Neutrophil (primary cell): ENCODE data around the gene ERN1.

Experiments used
- H3K27ac ChIP-seq: fragments of 200-600 bp; sonication (generic); 2 replicates; pipeline ENCODE4 v1.5.1; 2016; ENCODE audit warnings: mild to moderate bottlenecking, moderate library complexity
- H3K27me3 ChIP-seq: fragments of 200-600 bp; sonication (generic); 2 replicates; pipeline ENCODE4 v1.6.0; 2016; ENCODE audit warnings: mild to moderate bottlenecking
- H3K36me3 ChIP-seq: fragments of 200-600 bp; sonication (generic); 2 replicates; pipeline ENCODE4 v1.5.1; 2017
- H3K4me1 ChIP-seq, 2 experiments: fragments of 200-600 bp in 1 of 2; sonication (generic) in 1 of 2; 1 replicate in 1 of 2; 2 replicates in 1 of 2; pipeline versions ENCODE4 v1.5.1 to v1.6.1; 2013 to 2016; ENCODE audit warnings: low read depth in 1 of 2, low read length in 1 of 2, mild to moderate bottlenecking in 1 of 2, moderate library complexity in 1 of 2; ENCODE audit not compliant: control insufficient read depth in 1 of 2, insufficient read depth in 1 of 2
- H3K4me3 ChIP-seq, 2 experiments: fragments of 200-600 bp in 1 of 2; sonication (generic) in 1 of 2; 1 replicate in 1 of 2; 2 replicates in 1 of 2; pipeline ENCODE4 v1.5.1; 2013 to 2016; ENCODE audit warnings: low read depth in 1 of 2, low read length in 1 of 2, mild to moderate bottlenecking in 1 of 2, moderate library complexity in 1 of 2
- H3K9me3 ChIP-seq: fragments of 200-600 bp; sonication (generic); 2 replicates; pipeline ENCODE4 v1.5.1; 2016
- TF ChIP-seq, protein P1 (sequence below): fragments of 200-600 bp; sonication (generic); IDR thresholded peaks from 2 replicates; pipeline ENCODE4 v1.5.1; 2016; ENCODE audit warnings: antibody characterized with exemption

ERN1 gene

DNA sequence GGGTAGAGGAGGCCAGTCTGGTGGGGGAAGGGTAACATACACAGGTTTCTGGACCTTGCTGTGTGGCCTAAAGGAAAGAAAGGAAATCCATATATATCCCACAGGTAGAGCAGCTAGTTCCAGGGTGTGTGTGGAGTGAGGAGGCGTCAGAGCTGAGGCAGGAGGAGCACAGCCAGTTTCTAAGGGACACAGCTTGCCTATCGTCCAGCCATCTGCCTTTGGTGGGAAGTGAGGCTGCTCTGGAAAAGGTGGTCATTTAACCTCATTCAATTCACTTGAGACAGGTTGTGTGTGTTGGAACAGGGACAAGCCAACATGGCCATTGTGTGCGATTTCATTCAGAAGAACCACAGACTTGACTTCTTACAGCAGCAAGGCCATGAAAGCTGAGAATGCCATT, 36.9 kb upstream of the ERN1 start:
- Histone ChIP-seq H3K36me3 (peaks cover 68% of the 10 kb centered on the region), H3K9me3 (no peaks in the 10 kb centered on the region), H3K4me3 (no peak overlapping the region), H3K27me3 (no peaks in the 10 kb centered on the region), H3K4me1 (no peaks in the 10 kb centered on the region), H3K27ac (no peak overlapping the region)
- TF ChIP-seq, protein P1, sequence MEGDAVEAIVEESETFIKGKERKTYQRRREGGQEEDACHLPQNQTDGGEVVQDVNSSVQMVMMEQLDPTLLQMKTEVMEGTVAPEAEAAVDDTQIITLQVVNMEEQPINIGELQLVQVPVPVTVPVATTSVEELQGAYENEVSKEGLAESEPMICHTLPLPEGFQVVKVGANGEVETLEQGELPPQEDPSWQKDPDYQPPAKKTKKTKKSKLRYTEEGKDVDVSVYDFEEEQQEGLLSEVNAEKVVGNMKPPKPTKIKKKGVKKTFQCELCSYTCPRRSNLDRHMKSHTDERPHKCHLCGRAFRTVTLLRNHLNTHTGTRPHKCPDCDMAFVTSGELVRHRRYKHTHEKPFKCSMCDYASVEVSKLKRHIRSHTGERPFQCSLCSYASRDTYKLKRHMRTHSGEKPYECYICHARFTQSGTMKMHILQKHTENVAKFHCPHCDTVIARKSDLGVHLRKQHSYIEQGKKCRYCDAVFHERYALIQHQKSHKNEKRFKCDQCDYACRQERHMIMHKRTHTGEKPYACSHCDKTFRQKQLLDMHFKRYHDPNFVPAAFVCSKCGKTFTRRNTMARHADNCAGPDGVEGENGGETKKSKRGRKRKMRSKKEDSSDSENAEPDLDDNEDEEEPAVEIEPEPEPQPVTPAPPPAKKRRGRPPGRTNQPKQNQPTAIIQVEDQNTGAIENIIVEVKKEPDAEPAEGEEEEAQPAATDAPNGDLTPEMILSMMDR, result no peak

DNA sequence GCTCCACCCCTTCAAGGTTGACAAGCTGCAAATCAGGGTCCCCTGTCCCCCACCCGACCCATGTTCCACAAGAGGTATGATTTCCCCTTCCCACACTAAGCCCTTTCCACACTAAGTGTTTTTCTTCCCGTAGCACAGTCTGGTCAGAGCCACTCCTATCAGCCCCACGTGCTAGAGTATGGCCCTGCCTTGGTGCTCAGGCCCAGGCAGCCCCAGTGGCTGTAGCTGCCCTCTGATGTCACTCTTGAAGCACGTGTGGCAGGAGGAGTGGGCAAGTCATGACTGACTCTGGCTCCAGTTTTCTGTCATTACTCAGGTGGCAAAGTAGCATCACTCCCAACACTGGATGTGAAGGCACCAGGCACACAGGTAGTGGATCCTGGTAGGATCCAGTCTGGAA, 35.4 kb upstream of the ERN1 start:
- H3K4me3 ChIP-seq, result no peak overlapping the region
- no peak overlapping the region for H3K27ac ChIP-seq
- H3K4me1 ChIP-seq, result no peaks in the 10 kb centered on the region
- peaks cover 72% of the 10 kb centered on the region for H3K36me3 ChIP-seq
- no peaks in the 10 kb centered on the region for H3K9me3 ChIP-seq
- TF ChIP-seq, protein P1, result no peak
- H3K27me3 ChIP-seq, result no peaks in the 10 kb centered on the region

DNA sequence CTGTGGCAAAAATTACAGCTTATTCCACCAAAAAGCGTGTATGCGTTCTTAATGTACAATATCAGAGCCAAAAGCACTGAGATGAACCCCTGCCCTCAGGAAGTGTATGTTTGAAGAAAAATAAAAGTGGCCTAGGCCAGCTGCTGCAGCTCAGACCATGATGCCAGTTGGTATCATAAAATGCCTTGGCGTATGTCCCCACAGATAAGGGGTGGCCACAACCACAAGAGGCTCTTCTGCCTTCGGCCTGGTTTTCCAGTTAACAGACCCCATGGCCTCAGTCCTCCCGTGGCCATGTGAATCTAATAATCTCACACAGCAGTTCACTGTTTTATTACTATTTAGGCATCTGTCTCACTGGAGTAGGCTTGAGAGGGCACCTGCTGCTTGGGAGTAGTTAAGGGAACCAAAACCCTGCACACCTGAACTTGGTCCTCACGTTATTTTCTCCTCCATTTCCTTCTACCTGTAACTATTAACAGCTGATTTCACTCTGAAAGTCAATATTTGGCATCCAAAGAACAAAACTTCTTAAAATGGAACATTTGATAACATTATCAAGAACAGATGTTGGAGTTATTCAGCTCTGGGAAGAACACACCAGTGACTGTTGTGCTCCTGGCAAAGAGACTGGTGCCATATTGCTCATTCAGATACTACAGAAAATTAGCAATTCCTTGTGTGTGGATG, 34.8 kb upstream of the ERN1 start:
- Histone ChIP-seq H3K9me3 (no peaks in the 10 kb centered on the region), H3K27ac (no peak overlapping the region), H3K36me3 (peaks cover 73% of the 10 kb centered on the region), H3K4me1 (no peaks in the 10 kb centered on the region), H3K4me3 (no peak overlapping the region), H3K27me3 (no peaks in the 10 kb centered on the region)
- TF ChIP-seq, protein P1, result no peak

DNA sequence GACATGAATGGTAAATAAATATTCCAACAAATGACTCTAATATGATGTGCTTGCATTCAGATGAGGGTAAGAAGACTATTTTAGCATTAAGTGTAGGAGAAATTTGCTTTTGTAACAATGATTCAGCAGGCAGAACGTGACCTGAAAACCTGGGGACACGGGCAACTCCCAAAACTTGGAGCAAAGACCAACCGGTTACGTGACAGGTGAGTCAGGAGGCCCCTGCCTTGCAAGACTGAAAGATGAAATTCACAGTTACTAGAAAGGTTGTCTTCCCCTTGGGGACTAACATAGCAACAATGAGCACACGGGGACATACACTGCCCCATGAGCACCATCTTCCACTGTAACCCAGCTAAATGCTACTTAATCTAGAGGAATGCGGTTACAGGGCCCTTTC, 33.5 kb upstream of the ERN1 start:
- no peaks in the 10 kb centered on the region for H3K4me1 ChIP-seq
- TF ChIP-seq, protein P1, result no peak
- no peak overlapping the region for H3K4me3 ChIP-seq
- H3K36me3 ChIP-seq, result peaks cover 76% of the 10 kb centered on the region
- H3K27me3 ChIP-seq, result no peaks in the 10 kb centered on the region
- H3K9me3 ChIP-seq, result no peaks in the 10 kb centered on the region
- H3K27ac ChIP-seq, result no peak overlapping the region

DNA sequence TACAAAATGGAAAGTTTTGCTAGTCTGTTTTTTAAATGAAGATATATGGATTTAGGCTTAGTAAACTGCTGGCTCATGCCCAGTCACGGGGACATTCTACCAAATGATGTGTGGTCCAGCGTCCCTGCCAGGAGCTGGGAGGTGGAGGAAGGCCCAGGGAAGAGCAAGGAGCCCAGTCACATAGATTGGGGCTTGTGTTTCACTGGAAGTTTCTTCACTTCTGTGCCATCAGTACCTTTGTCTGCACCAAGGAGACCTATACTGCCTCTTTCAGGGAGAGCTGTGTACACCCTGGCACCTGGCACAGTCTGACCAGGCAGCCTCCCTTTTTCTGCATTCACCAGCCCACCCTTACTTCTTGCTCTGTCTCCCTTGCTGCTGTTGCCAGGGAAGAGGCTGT, 32.6 kb upstream of the ERN1 start:
- Histone ChIP-seq H3K4me3 (no peak overlapping the region), H3K9me3 (no peaks in the 10 kb centered on the region), H3K27ac (no peak overlapping the region), H3K4me1 (no peaks in the 10 kb centered on the region), H3K36me3 (peaks cover 76% of the 10 kb centered on the region), H3K27me3 (no peaks in the 10 kb centered on the region)
- TF ChIP-seq, protein P1, result no peak
